HAP-1 (cell line): ENCODE measurements around the gene PILRA.
"Not testable (repeated sequence)": the region's sequence is repeated elsewhere in the genome, so short reads cannot be mapped to it uniquely, and the experiment has no call there.

Source experiments
- DNase-seq, 2 experiments: peaks; one replicate each; pipeline ENCODE4 v3.0.0-alpha.2; 2016 to 2020; ENCODE audit warnings: low spot score in 2 of 2
- H3K27me3 ChIP-seq: fragments of 250-450 bp; sonication (Bioruptor Pico); 2 replicates; pipeline ENCODE4 v1.5.1; 2020; ENCODE audit warnings: low read depth, mild to moderate bottlenecking, moderate library complexity
- H3K36me3 ChIP-seq: fragments of 250-450 bp; sonication (Bioruptor Pico); replicated peaks from 2 replicates; pipeline ENCODE4 v1.5.1; 2020; ENCODE audit warnings: mild to moderate bottlenecking
- H3K4me1 ChIP-seq: fragments of 250-450 bp; sonication (Bioruptor Pico); 2 replicates; pipeline ENCODE4 v1.5.1; 2020; ENCODE audit warnings: mild to moderate bottlenecking
- H3K4me3 ChIP-seq: fragments of 250-450 bp; sonication (Bioruptor Pico); 2 replicates; pipeline ENCODE4 v1.5.1; 2020; ENCODE audit warnings: mild to moderate bottlenecking, moderate library complexity
- H3K9me3 ChIP-seq: fragments of 250-450 bp; sonication (Bioruptor Pico); 2 replicates; pipeline ENCODE4 v1.5.1; 2020; ENCODE audit warnings: mild to moderate bottlenecking, moderate library complexity
- in situ Hi-C: fragments of 300-500 bp; cut with MboI; formaldehyde crosslinking; loops from 3 replicates; pipeline ENCODE4 v1.14.3; 2020; ENCODE audit warnings: low sequenced_read_pairs, inconsistent platforms, mixed read lengths

PILRA gene

GRCh38 chr7:100444311-100445278 is 71.3 kb downstream of the PILRA start:
- in situ Hi-C loops: no loop called here
- Histone ChIP-seq H3K36me3 (no peaks in the 10 kb centered on the region), H3K9me3 (no peaks in the 10 kb centered on the region), H3K4me1 (no peaks in the 10 kb centered on the region), H3K27me3 (no peaks in the 10 kb centered on the region), H3K4me3 (no peak overlapping the region)
- no peak for DNase-seq

GRCh38 chr7:100446040-100446439 is 72.8 kb downstream of the PILRA start:
- Histone ChIP-seq H3K27me3 (no peaks in the 10 kb centered on the region), H3K4me1 (peaks cover 5% of the 10 kb centered on the region; the same call in 1 of the 2 replicates), H3K4me3 (no peak overlapping the region), H3K36me3 (no peaks in the 10 kb centered on the region), H3K9me3 (no peaks in the 10 kb centered on the region)
- no peak for DNase-seq
- in situ Hi-C loops: no loop called here

- H3K4me1 ChIP-seq, H3K27me3 ChIP-seq, DNase-seq, H3K9me3 ChIP-seq, in situ Hi-C loops, H3K4me3 ChIP-seq, H3K36me3 ChIP-seq: not testable (repeated sequence)
These were observed 74.1 kb downstream of the PILRA start for GRCh38 chr7:100447363-100447762.

- Histone ChIP-seq H3K36me3 (no peaks in the 10 kb centered on the region), H3K4me3 (no peak overlapping the region), H3K4me1 (peaks cover 5% of the 10 kb centered on the region; the same call in 1 of the 2 replicates), H3K27me3 (no peaks in the 10 kb centered on the region), H3K9me3 (no peaks in the 10 kb centered on the region)
- in situ Hi-C loops: no loop called here
- DNase-seq: no peak
These were observed 76.0 kb downstream of the PILRA start for GRCh38 chr7:100449190-100449795.
